H1 (cell line): ENCODE measurements around the gene PLEKHA1. TPM values are rescaled to one million over a fixed set of nuclear protein-coding genes. Genes with fewer than 3 reads are reported as not detected.

Experiments used
- CTCF ChIA-PET: fragments of 300-600 bp; sonication (Branson Sonifier 250); formaldehyde crosslinking; loops from one replicate; lab custom pipeline; 2021; ENCODE audit not compliant: partially characterized antibody; lab: Charles Lee
- POLR2A ChIA-PET: fragments of 300-600 bp; sonication (Branson Sonifier 250); formaldehyde crosslinking; loops from one replicate; lab custom pipeline; 2021; ENCODE audit warnings: inconsistent platforms; ENCODE audit not compliant: partially characterized antibody; lab: Charles Lee
- DNase-seq, 2 experiments: peaks; one replicate each; pipeline versions ENCODE4 v3.0.0 to v3.0.0-alpha.2; 2010 to 2022; ENCODE audit warnings: low spot score in 2 of 2, low read depth in 1 of 2, mixed read lengths in 1 of 2
- FAIRE-seq: peaks from 2 replicates; lab custom pipeline; 2011; peaks lifted over from hg19 to GRCh38; lab: Jason Lieb, UNC
- H2AFZ ChIP-seq: 2 replicates; pipeline ENCODE4 v1.8.1; 2012; ENCODE audit warnings: low read length, inconsistent platforms
- H2AK5ac ChIP-seq: 2 replicates; pipeline ENCODE4 v1.6.1; 2013; ENCODE audit warnings: low read depth, low read length
- H2BK120ac ChIP-seq: replicated peaks from 2 replicates; pipeline ENCODE3; 2013; ENCODE audit warnings: low read depth, low read length, inconsistent platforms
- H2BK12ac ChIP-seq: 2 replicates; pipeline ENCODE4 v1.6.1; 2013; ENCODE audit warnings: low read depth, low read length
- H2BK15ac ChIP-seq: 2 replicates; pipeline ENCODE4 v1.6.1; 2013; ENCODE audit warnings: low read length
- H2BK20ac ChIP-seq: 2 replicates; pipeline ENCODE4 v1.6.1; 2013; ENCODE audit warnings: low read length
- H2BK5ac ChIP-seq: 2 replicates; pipeline ENCODE4 v1.6.1; 2013; ENCODE audit warnings: low read depth, low read length
- H3K14ac ChIP-seq: 2 replicates; pipeline ENCODE4 v1.6.1; 2013; ENCODE audit warnings: inconsistent platforms; ENCODE audit not compliant: insufficient read length
- H3K18ac ChIP-seq: 2 replicates; pipeline ENCODE4 v1.6.1; 2013; ENCODE audit warnings: low read length; ENCODE audit errors: extremely low read depth
- H3K23ac ChIP-seq: 2 replicates; pipeline ENCODE4 v1.6.1; 2013; ENCODE audit warnings: inconsistent platforms; ENCODE audit not compliant: insufficient read length
- H3K23me2 ChIP-seq: 2 replicates; pipeline ENCODE4 v1.6.1; 2013; ENCODE audit warnings: low read depth, low read length
- H3K27ac ChIP-seq: 2 replicates; pipeline ENCODE4 v1.6.1; 2011; ENCODE audit warnings: low read depth, low read length, inconsistent platforms
- H3K27me3 ChIP-seq, 4 experiments: replicated peaks in 1 of 4; 1 replicate in 1 of 4; 2 replicates in 3 of 4; pipeline versions ENCODE4 v1.6.1 to v1.8.1; 2011 to 2013; ENCODE audit warnings: low read length in 3 of 4, mild to moderate bottlenecking in 3 of 4, inconsistent platforms in 2 of 4, mixed read lengths in 2 of 4, moderate library complexity in 1 of 4; ENCODE audit not compliant: control insufficient read depth in 3 of 4, insufficient read depth in 3 of 4; ENCODE audit errors: extremely low read depth in 1 of 4
- H3K36me3 ChIP-seq, 4 experiments: 2 replicates each; pipeline versions ENCODE4 v1.6.1 to v1.8.1; 2011 to 2013; ENCODE audit warnings: mild to moderate bottlenecking in 4 of 4, low read length in 3 of 4, moderate library complexity in 2 of 4, control low read depth in 1 of 4, inconsistent platforms in 1 of 4; ENCODE audit not compliant: insufficient read depth in 4 of 4, control insufficient read depth in 2 of 4
- H3K4ac ChIP-seq: replicated peaks from 2 replicates; pipeline ENCODE3; 2013; ENCODE audit warnings: low read length, low read depth, mixed read lengths, inconsistent platforms; ENCODE audit not compliant: insufficient read length
- H3K4me1 ChIP-seq, 4 experiments: replicated peaks in 1 of 4; 1 replicate in 1 of 4; 2 replicates in 3 of 4; pipeline versions ENCODE4 v1.6.1 to v1.8.1; 2011 to 2013; ENCODE audit warnings: low read length in 3 of 4, inconsistent platforms in 2 of 4, mixed read lengths in 1 of 4; ENCODE audit not compliant: insufficient read depth in 4 of 4, control insufficient read depth in 3 of 4
- H3K4me2 ChIP-seq, 2 experiments: 2 replicates each; pipeline versions ENCODE4 v1.6.1 to v1.8.1; 2011 to 2013; ENCODE audit warnings: low read depth in 2 of 2, low read length in 2 of 2, control low read depth in 1 of 2, inconsistent platforms in 1 of 2, mild to moderate bottlenecking in 1 of 2; ENCODE audit not compliant: insufficient read depth in 1 of 2
- H3K4me3 ChIP-seq, 4 experiments: fragments of 200-600, 300-600 bp in 1 of 4; sonication (generic), shearing (Covaris generic), sonication (Bioruptor Twin) in 1 of 4; 2 replicates each; pipeline versions ENCODE4 v1.5.1 to v1.8.1; 2011 to 2016; ENCODE audit warnings: low read length in 4 of 4, low read depth in 3 of 4, control low read depth in 2 of 4, inconsistent platforms in 2 of 4, mild to moderate bottlenecking in 2 of 4, mixed read lengths in 1 of 4, moderate library complexity in 1 of 4; ENCODE audit not compliant: insufficient read depth in 2 of 4; ENCODE audit errors: extremely low read depth in 1 of 4
- H3K56ac ChIP-seq: replicated peaks from 2 replicates; pipeline ENCODE3; 2013; ENCODE audit warnings: low read depth, mild to moderate bottlenecking, mixed read lengths, low read length, inconsistent platforms; ENCODE audit not compliant: insufficient read length
- H3K79me1 ChIP-seq: 2 replicates; pipeline ENCODE4 v1.6.1; 2013; ENCODE audit warnings: low read depth, low read length, control low read depth
- H3K79me2 ChIP-seq, 2 experiments: 2 replicates each; pipeline versions ENCODE4 v1.6.1 to v1.8.1; 2012 to 2013; ENCODE audit warnings: low read length in 2 of 2, mild to moderate bottlenecking in 2 of 2, inconsistent platforms in 1 of 2; ENCODE audit not compliant: insufficient read depth in 2 of 2, control insufficient read depth in 1 of 2
- H3K9ac ChIP-seq, 4 experiments: replicated peaks in 1 of 4; 1 replicate in 1 of 4; 2 replicates in 3 of 4; pipeline versions ENCODE4 v1.6.1 to v1.8.1; 2011 to 2013; ENCODE audit warnings: low read depth in 3 of 4, low read length in 3 of 4, control low read depth in 2 of 4, mild to moderate bottlenecking in 2 of 4, moderate library complexity in 2 of 4, inconsistent platforms in 1 of 4; ENCODE audit errors: extremely low read depth in 1 of 4
- H3K9me3 ChIP-seq, 2 experiments: 2 replicates each; pipeline versions ENCODE4 v1.6.1 to v1.8.1; 2012 to 2013; ENCODE audit warnings: mild to moderate bottlenecking in 2 of 2, moderate library complexity in 2 of 2, control low read depth in 1 of 2, inconsistent platforms in 1 of 2, low read depth in 1 of 2, low read length in 1 of 2, mixed read lengths in 1 of 2; ENCODE audit not compliant: insufficient read depth in 2 of 2
- H4K20me1 ChIP-seq, 2 experiments: replicated peaks in 1 of 2; 2 replicates each; pipeline versions ENCODE3 to v1.8.1; 2011 to 2013; ENCODE audit warnings: inconsistent platforms in 2 of 2, low read length in 2 of 2, mild to moderate bottlenecking in 1 of 2; ENCODE audit not compliant: insufficient read depth in 2 of 2, control insufficient read depth in 1 of 2
- H4K5ac ChIP-seq: 2 replicates; pipeline ENCODE4 v1.6.1; 2013; ENCODE audit warnings: low read length, low read depth, mixed read lengths, inconsistent platforms; ENCODE audit not compliant: insufficient read length
- H4K8ac ChIP-seq: 2 replicates; pipeline ENCODE4 v1.8.0; 2013; ENCODE audit warnings: mild to moderate bottlenecking, moderate library complexity, low read length, inconsistent platforms; ENCODE audit not compliant: insufficient read depth; ENCODE audit errors: extremely low read depth
- H4K91ac ChIP-seq: replicated peaks from 2 replicates; pipeline ENCODE3; 2013; ENCODE audit warnings: low read length, mixed read lengths, inconsistent platforms; ENCODE audit not compliant: insufficient read length
- KDM1A ChIP-seq: fragments of 200-600, 300-600 bp; sonication (generic); IDR thresholded peaks from 2 replicates; pipeline ENCODE4 v1.7.1; 2016; ENCODE audit warnings: mild to moderate bottlenecking, low read length, borderline replicate concordance
- SP2 ChIP-seq: IDR thresholded peaks from 2 replicates; pipeline ENCODE4 v1.6.1; 2012; ENCODE audit warnings: mild to moderate bottlenecking, low read length, inconsistent platforms
- TAF1 ChIP-seq: IDR thresholded peaks from 2 replicates; pipeline ENCODE4 v1.6.1; 2011; ENCODE audit warnings: mild to moderate bottlenecking, low read depth, low read length
- WGBS, 2 experiments: shearing (Covaris generic) in 1 of 2; methylation state at CpG; one replicate each; pipeline versions ENCODE4 v1.1.6 to v1.1.7; 2013 to 2015; ENCODE audit warnings: low lambda C conversion rate in 2 of 2, mixed read lengths in 2 of 2, inconsistent platforms in 1 of 2, low coverage in 1 of 2, missing lambda C conversion rate in 1 of 2; ENCODE audit not compliant: insufficient replicate concordance in 2 of 2, insufficient coverage in 1 of 2, insufficient read length in 1 of 2; ENCODE audit errors: extremely low coverage in 1 of 2, missing lambda C conversion rate in 1 of 2; 5-methylcytosine and 5-hydroxymethylcytosine counted together
- polyA plus RNA-seq, 7 experiments: library from polyadenylated mRNA; depleted of rRNA in 3 of 7; stranded (reverse) in 5 of 7; unstranded in 2 of 7; fragments of >200 nt in 5 of 7; fragments of 200-250 nt in 2 of 7; gene quantifications; 1 replicate in 5 of 7; 2 replicates in 1 of 7; 4 replicates in 1 of 7; pipeline versions ENCODE4 v1.2.1 to v1.2.3, GENCODE V29; 2011 to 2013; ENCODE audit warnings: missing spikeins in 2 of 7, mixed read lengths in 2 of 7
- total RNA-seq: library from RNA; stranded (reverse); fragmentation: NEBNext Ultra II Directional; extraction: Animal tissue kit (Norgen Biotek cat#: 25700); gene quantifications from 2 replicates; pipeline ENCODE4 v1.2.1, GENCODE V29; 2021

PLEKHA1 gene
- total and polyA plus RNA-seq, 2 of the 8 experiments (the other 6 are each of a cell fraction or from before 2014, with no cell fraction given), result 15.6 to 39.7 TPM

DNA sequence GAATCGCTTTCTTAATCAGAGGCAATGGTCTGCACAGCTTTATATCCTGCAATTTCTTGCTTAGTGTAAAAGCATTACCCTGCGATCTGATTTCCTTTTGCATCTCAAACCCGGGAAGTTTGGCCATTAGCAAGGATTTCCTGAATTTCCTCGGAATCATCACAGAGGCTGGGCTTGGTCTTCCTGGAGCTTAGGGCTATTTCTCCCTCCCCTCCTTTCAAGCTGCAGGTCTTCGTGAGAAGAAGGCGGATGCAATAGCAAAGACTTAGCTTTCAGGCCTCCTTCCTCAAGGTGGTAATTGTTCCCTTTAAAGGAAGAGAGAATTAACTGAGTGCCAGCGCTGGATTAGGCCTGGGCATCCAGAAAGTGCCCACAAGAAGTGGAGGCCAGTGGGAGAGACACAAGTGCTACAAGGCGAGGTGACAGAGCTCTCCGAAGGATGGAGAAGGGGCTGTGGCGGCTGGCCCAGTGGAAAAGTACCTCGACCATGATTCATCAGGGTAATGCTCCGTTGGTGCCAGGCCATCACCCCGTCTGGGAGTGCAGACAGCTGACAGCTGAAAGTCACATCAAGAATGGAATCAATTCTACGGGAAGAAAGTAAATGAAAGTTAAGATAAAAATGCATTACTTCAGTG, 76.0 kb downstream of the PLEKHA1 start:
- no peak overlapping the region for H2AK5ac ChIP-seq
- no peak overlapping the region for H3K4ac ChIP-seq
- H3K4me2 ChIP-seq, result no peak overlapping the region
- DNase-seq, result no peak
- no peak overlapping the region for H3K56ac ChIP-seq
- no peak overlapping the region for H3K4me3 ChIP-seq
- WGBS, 2 experiments, result 83% methylated on average over 14 of the region's 14 CpGs; no CpG with 5 or more reads in 1 of the 2 experiments
- peaks cover 3 to 10% of the 10 kb centered on the region in 2 experiments; a peak in 3 of 4 replicates for H3K9me3 ChIP-seq
- H4K91ac ChIP-seq, result no peak overlapping the region
- H3K36me3 ChIP-seq, result no peaks in the 10 kb centered on the region
- no peak overlapping the region for H2AFZ ChIP-seq
- H3K18ac ChIP-seq, result no peak overlapping the region
- no peak overlapping the region for H2BK5ac ChIP-seq
- no peaks in the 10 kb centered on the region for H3K27me3 ChIP-seq
- H2BK20ac ChIP-seq, result no peak overlapping the region
- H2BK120ac ChIP-seq, result no peak overlapping the region
- ChIA-PET POLR2A (interaction anchor here (0.6 kb wide), 1 partner anchor 283 kb away, joined by 3 read pairs; no protein-coding TSS in a partner anchor), CTCF (interaction anchor here (0.6 to 1.8 kb wide), 11 partner anchors 11 to 380 kb away, joined by 3 to 8 read pairs (median 3); no protein-coding TSS in a partner anchor)
- H3K14ac ChIP-seq, result no peak overlapping the region
- H3K79me1 ChIP-seq, result no peaks in the 10 kb centered on the region
- no peaks in the 10 kb centered on the region for H4K20me1 ChIP-seq
- no peak overlapping the region for H3K23ac ChIP-seq
- no peak overlapping the region for H4K8ac ChIP-seq
- no peak overlapping the region for H2BK12ac ChIP-seq
- no peak for FAIRE-seq
- 0 out of 7 replicates have a peak, but pooled peaks cover 0 to 2% (median 0%) of the 10 kb centered on the region in 4 experiments for H3K4me1 ChIP-seq
- H4K5ac ChIP-seq, result no peak overlapping the region
- no peak overlapping the region for H2BK15ac ChIP-seq
- H3K27ac ChIP-seq, result no peak overlapping the region
- H3K9ac ChIP-seq, result no peak overlapping the region
- H3K23me2 ChIP-seq, result no peaks in the 10 kb centered on the region
- no peaks in the 10 kb centered on the region for H3K79me2 ChIP-seq
- TF ChIP-seq TAF1 (no peak), SP2 (no peak), KDM1A (no peak)
